Measurements from ENCODE around the gene GRK1. TPM values are rescaled to one million over a fixed set of nuclear protein-coding genes. Genes with fewer than 3 reads are reported as not detected.

GRK1 gene
- not detected for total RNA-seq

GRCh38 chr13:113666951-113667701 is at the start of gene GRK1:
Gene GRK1, plus strand, starts transcription at chr13:113667219. Its CDS starts 168 bp downstream, at chr13:113667387.

GRCh38 chr13:113657851-113658741 is 8.9 kb upstream of the GRK1 start, which contains the start of gene ATP4B:
Gene ATP4B, minus strand, starts transcription at chr13:113658198. Its CDS starts 54 bp downstream, at chr13:113658144.

GRCh38 chr13:113758651-113759524 is 91.9 kb downstream of the GRK1 start, which contains the start of gene TMEM255B:
Gene TMEM255B, plus strand, starts transcription at chr13:113759226. Its CDS starts 44 bp downstream, at chr13:113759270.

Other genes starting within 250 kb of the GRK1 start
- gene ADPRHL1, start 213.7 kb upstream of the GRK1 start, total RNA-seq: under 1 TPM; 0.60 to 0.76 TPM
- gene DCUN1D2, start 176.5 kb upstream of the GRK1 start, total RNA-seq: 10 to 100 TPM; 16.2 to 17.0 TPM
- gene TFDP1, start 82.5 kb upstream of the GRK1 start, total RNA-seq: 100 to 1,000 TPM; 128 to 131 TPM
- not detected for gene ATP4B, start 9.0 kb upstream of the GRK1 start, total RNA-seq
- gene TMEM255B, start 92.0 kb downstream of the GRK1 start, total RNA-seq: 1 to 10 TPM; 1.0 TPM
- 1 to 10 TPM; 3.0 to 3.5 TPM for gene GAS6, start 196.9 kb downstream of the GRK1 start, total RNA-seq